ENCODE results near the gene ACVR1B. TPM values are rescaled to one million over a fixed set of nuclear protein-coding genes. Genes with fewer than 3 reads are reported as not detected.

Gene ACVR1B
- total and polyA plus RNA-seq, 2 donors (not counting 1 experiment from before 2014, with no cell fraction given), result 3.4 to 10.6 TPM

- H3K4me1 ChIP-seq (ENCODE audit: control insufficient read depth in 2 of 2, insufficient read depth in 2 of 2, low read length in 2 of 2), result no peaks in the 10 kb centered on the region
- Mint-ChIP-seq H3K4me1 (no peaks in the 10 kb centered on the region), H3K9me3 (ENCODE audit: insufficient read depth) (no peaks in the 10 kb centered on the region), H3K27me3 (peaks cover 3% of the 10 kb centered on the region), H3K4me3 (no peak overlapping the region), H3K27ac (no peak overlapping the region)
- H2AFZ ChIP-seq (ENCODE audit: insufficient read depth, low read depth, low read length, poor library complexity, severe bottlenecking), result no peak overlapping the region
- no peaks in the 10 kb centered on the region for H3K9me3 ChIP-seq (ENCODE audit: control extremely low read depth in 1 of 3, control insufficient read depth in 2 of 3, insufficient read depth in 1 of 3, low read length in 2 of 3)
- no peaks in the 10 kb centered on the region for H3K27me3 ChIP-seq (replicated peaks in 1 of 4; ENCODE audit: control extremely low read depth in 1 of 4, control insufficient read depth in 3 of 4, insufficient read depth in 4 of 4, low read length in 3 of 4)
- POLR2A ChIA-PET, result no interaction called here
- H3K27ac ChIP-seq (ENCODE audit: low read length in 2 of 2), result no peak overlapping the region
- no peak for ATAC-seq (ENCODE audit: low read depth)
- no peak overlapping the region for H3K9ac ChIP-seq (ENCODE audit: low read length)
- TF ChIP-seq EZH2 (IDR thresholded peaks at IDR 0.05; ENCODE audit: borderline replicate concordance, insufficient read depth, low read depth, low read length, poor library complexity, severe bottlenecking) (no peak), CTCF (IDR thresholded peaks at IDR 0.05) (no peak)
- H3K79me2 ChIP-seq (ENCODE audit: control insufficient read depth, insufficient read depth, low read length), result peaks cover 5% of the 10 kb centered on the region
- intact Hi-C loops (cut with micrococcal nuclease), result no loop called here
- H3K4me3 ChIP-seq (ENCODE audit: control extremely low read depth in 1 of 5, extremely low read depth in 1 of 5, insufficient read depth in 1 of 5, low read depth in 2 of 5, low read length in 4 of 5), result no peak overlapping the region
- H3K36me3 ChIP-seq (replicated peaks in 1 of 2; ENCODE audit: control extremely low read depth in 1 of 2, control insufficient read depth in 1 of 2, extremely low read depth in 1 of 2, insufficient read depth in 2 of 2, low read length in 1 of 2), result peaks cover 0 to 4% of the 10 kb centered on the region in 2 experiments
- WGBS (ENCODE audit: insufficient coverage), result no CpG with 5 or more reads among the region's 1 CpG
- H4K20me1 ChIP-seq (ENCODE audit: control insufficient read depth, insufficient read depth, low read length, poor library complexity, severe bottlenecking), result no peaks in the 10 kb centered on the region
- CTCF ChIA-PET, result interaction anchor here (1.2 to 1.6 kb wide), 5 partner anchors 9 to 63 kb away, joined by 3 to 10 read pairs (median 4); no protein-coding TSS in a partner anchor
- H3K4me2 ChIP-seq (replicated peaks; ENCODE audit: low read depth, low read length, poor library complexity, severe bottlenecking), result no peak overlapping the region
- no peak for DNase-seq
Measured at GRCh38 chr12:51961834-51962233, 10.3 kb downstream of the ACVR1B start.

GRCh38 chr12:51962737-51963136 lies 11.2 kb downstream of the ACVR1B start:
- H3K4me3 Mint-ChIP-seq, result no peak overlapping the region
- H3K79me2 ChIP-seq (ENCODE audit: control insufficient read depth, insufficient read depth, low read length), result peaks cover 5% of the 10 kb centered on the region
- H3K9ac ChIP-seq (ENCODE audit: low read length), result no peak overlapping the region
- no peaks in the 10 kb centered on the region for H3K4me1 Mint-ChIP-seq
- H3K27me3 Mint-ChIP-seq, result peaks cover 3% of the 10 kb centered on the region
- H3K4me1 ChIP-seq (ENCODE audit: control insufficient read depth in 2 of 2, insufficient read depth in 2 of 2, low read length in 2 of 2), result no peaks in the 10 kb centered on the region
- ChIA-PET CTCF (interaction anchor here (1.2 to 1.6 kb wide), 4 partner anchors 8 to 62 kb away, joined by 3 to 10 read pairs (median 4); no protein-coding TSS in a partner anchor), POLR2A (no interaction called here)
- no peaks in the 10 kb centered on the region for H3K9me3 ChIP-seq (ENCODE audit: control extremely low read depth in 1 of 3, control insufficient read depth in 2 of 3, insufficient read depth in 1 of 3, low read length in 2 of 3)
- H3K9me3 Mint-ChIP-seq (ENCODE audit: insufficient read depth), result no peaks in the 10 kb centered on the region
- no peak overlapping the region for H3K4me3 ChIP-seq (ENCODE audit: control extremely low read depth in 1 of 5, extremely low read depth in 1 of 5, insufficient read depth in 1 of 5, low read depth in 2 of 5, low read length in 4 of 5)
- intact Hi-C loops (cut with micrococcal nuclease), result no loop called here
- H3K36me3 ChIP-seq (replicated peaks in 1 of 2; ENCODE audit: control extremely low read depth in 1 of 2, control insufficient read depth in 1 of 2, extremely low read depth in 1 of 2, insufficient read depth in 2 of 2, low read length in 1 of 2), result peaks cover 0 to 4% of the 10 kb centered on the region in 2 experiments
- DNase-seq, result no peak
- no peak overlapping the region for H2AFZ ChIP-seq (ENCODE audit: insufficient read depth, low read depth, low read length, poor library complexity, severe bottlenecking)
- no peak overlapping the region for H3K27ac ChIP-seq (ENCODE audit: low read length in 2 of 2)
- no peak for ATAC-seq (ENCODE audit: low read depth)
- 40% methylated on average over 2 of the region's 3 CpGs for WGBS (ENCODE audit: insufficient coverage)
- no peaks in the 10 kb centered on the region for H3K27me3 ChIP-seq (replicated peaks in 1 of 4; ENCODE audit: control extremely low read depth in 1 of 4, control insufficient read depth in 3 of 4, insufficient read depth in 4 of 4, low read length in 3 of 4)
- H3K4me2 ChIP-seq (replicated peaks; ENCODE audit: low read depth, low read length, poor library complexity, severe bottlenecking), result no peak overlapping the region
- no peak overlapping the region for H3K27ac Mint-ChIP-seq
- no peaks in the 10 kb centered on the region for H4K20me1 ChIP-seq (ENCODE audit: control insufficient read depth, insufficient read depth, low read length, poor library complexity, severe bottlenecking)
- TF ChIP-seq CTCF (IDR thresholded peaks at IDR 0.05) (no peak), EZH2 (IDR thresholded peaks at IDR 0.05; ENCODE audit: borderline replicate concordance, insufficient read depth, low read depth, low read length, poor library complexity, severe bottlenecking) (no peak)

Data from B cell (primary cell).